Stimulated activated CD4-positive, alpha-beta T cell treated with anti-CD3 and anti-CD28 coated beads, Interleukin-4, amount 100 ng/mL, for 48 hours (primary cell): ENCODE measurements around the gene SPDEF.

ENCODE experiments used
- DNase-seq, 2 donors: peaks; one replicate each; pipeline ENCODE4 v3.0.0-alpha.2; 2020; ENCODE audit warnings: low read depth in 2 of 2

The SPDEF gene

DNA sequence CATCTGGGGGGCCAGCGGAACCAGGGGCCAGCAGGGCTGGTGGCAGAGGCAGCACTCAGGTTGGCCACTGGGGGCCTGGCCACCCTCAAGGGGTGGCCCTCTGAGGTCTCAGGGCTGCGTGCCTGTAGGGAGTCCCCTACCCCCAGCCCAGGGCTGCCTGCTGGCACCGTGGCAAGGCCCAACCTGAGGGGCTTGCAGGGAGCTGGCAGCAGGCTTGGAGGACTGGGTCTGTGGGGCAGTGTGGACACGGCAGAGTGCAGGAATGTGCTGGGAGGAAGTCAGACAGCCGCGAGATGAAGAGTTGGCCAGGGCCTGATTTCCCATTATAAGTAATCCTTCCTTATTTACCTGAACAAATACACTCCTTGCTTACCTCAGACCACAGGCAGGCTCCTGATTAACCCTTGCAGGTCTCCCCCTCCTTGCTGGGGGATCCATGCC is at the start of gene SPDEF:
Gene SPDEF, minus strand, starts transcription at position 299 of the 441 bp plus-strand sequence. CDS start 11,874 bp downstream, outside the sequence.
- DNase-seq = no peak

DNA sequence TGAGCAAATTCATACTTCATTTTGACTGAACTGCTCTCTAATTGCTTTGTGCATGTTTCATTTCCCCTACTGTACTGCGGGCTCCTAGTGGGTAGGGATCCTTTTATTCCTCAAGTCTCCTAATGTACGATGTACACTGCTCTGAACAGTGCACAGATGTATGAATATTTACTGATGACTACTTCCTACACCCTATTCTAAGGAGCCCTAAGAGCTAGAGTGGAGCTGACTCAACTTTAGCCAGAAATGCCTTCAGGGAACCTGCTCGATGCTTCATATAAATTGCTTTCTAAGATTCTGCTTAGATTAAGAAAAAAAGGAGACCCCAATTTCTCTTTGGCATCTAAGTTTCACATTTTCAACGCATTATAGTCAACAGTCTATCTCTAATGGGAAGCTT is 47.6 kb upstream of the SPDEF start:
- no peak for DNase-seq

DNA sequence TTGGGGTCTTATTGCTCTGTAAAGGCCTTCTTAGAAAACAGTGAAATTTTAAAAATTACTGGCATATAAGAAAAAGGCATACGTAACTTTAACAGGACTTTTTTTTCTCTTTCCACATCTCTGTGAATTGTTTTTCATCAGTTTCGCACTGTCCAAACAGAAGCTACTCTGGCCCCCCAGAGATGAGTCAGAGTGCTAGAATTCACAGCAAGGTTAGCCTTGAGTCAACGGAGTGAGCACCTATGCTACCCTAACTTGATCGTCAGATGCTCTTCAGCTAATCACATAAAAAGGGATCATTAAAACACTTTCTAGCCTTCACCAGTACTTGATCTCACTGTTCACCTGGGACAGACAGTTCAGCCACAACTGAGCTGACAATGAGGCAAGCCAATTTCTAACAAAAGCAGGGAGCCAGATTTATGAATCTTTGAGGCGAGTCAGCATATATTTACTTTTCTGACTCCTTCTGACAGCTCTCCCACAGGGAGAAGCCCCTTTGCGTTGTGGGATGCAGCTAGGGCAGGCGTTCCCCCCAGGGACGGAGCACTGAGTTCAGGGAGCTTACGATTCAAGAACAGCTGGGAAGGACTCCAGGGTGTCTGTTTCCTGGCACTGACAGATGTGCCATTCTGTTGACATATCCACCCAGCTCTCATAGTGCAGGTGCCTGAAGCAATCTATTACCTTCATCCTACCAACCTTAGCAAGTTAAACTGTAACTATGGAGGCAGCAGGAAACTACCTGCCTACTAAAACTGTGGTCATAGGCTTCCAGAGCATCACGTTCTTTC is 46.4 kb upstream of the SPDEF start:
- no peak for DNase-seq

DNA sequence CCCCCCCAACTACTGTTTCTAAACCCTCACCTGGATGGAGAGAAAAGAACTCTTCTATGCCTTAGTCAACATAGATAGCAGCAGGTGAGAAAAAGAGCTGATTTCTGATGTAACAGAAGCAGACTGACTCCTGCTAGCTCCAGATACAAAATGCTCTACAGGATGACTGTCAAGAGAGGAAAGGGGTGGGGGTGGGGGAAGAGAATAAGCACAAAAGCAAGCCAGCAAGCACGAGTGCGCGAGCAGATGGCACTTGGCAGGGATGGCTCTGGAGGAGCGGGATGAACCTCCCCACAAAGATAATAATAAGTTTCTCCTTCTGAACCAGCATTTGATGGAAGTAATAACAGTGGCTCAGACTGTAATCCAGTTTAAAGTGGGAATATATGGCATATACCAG is 45.6 kb upstream of the SPDEF start:
- DNase-seq = no peak

DNA sequence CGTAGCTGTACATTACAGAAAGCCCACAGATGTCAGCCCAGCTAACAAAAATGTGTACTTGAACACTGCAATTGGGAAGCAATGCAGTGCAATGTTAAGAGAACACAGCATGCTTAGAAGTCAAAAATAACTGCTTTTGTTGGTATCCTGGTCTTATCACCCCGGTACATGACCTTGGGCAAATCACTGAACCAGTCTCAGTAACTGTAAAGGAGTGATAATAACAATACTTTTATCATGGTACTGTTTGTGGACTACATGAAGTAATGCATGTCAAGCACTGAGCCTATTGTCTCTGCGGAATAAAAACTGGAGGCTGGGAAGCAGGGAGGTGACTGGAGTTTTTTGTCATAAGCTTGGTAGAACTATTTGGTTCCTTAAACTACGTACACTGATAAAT is 44.7 kb upstream of the SPDEF start:
- no peak for DNase-seq

DNA sequence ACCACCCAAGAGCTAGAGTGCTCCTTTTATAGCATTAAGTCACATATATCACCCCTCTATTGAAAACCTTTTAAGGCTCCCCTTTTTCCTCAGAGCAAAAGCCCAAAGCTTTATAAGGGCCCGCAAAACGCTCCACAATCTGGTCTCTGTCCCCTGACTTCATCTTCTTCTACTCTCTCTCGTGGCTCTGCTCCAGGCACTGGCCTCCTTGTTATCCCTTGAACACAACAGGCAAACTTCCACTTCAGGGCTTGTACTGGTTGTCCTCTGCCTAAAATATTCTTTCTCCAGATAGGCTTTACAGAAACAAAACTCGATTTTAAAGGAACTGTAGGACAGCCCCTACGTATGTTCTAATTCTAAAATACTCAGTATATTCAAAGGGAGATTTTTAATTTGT is 44.0 kb upstream of the SPDEF start:
- no peak for DNase-seq

DNA sequence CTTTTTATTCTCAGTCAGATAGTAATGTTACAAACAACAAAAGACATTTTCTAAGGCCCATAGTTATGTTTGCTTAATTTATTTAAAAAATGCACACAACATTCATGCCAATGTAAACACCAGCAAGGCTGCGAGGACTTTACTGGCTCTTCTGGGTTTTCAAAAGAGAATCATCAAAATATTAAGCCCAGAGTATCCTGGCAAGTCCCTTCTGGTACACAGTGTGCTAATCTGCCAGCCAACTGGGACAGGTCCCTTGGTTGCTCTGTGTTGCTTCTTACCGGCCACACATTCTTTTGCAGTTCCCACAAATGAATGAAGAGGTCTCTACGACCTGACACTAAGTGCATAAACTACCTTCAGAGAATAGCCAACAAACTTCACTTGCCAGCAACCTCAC is 42.6 kb upstream of the SPDEF start:
- no peak for DNase-seq

DNA sequence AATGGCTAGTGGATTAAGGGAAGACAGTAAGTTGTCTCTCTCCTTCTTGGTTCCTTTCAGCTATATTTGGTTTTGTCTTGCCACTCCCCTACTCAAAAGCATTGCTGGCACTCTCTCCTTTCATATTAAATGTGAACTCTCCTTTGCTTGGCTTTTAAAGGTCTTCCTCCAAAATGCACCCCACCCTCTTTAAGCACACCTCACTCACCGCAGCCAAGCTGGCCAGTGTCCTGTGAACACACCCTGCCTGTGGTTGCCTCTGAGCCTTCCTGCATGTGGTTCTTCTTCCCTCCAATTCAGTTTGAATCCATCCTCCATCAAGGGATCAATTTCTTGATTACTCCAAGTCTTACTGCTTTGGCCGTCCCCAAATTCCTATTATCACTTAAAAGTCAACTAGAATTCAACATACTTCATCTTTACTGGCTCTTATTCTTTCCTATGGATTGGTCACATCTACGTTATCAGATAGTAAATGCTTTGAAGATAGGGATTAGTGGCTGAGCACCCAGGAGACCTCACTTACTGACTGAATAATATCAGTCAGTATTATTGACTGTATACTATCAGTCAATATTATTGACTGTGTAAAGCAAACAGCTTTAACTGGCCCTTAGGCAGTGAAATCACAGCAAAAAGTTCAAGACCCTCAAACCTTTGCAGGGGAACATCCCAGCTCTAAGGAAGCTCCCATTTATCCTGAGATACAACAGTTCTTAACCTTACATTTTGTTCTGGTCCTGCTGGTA is 41.6 kb upstream of the SPDEF start:
- DNase-seq = no peak

DNA sequence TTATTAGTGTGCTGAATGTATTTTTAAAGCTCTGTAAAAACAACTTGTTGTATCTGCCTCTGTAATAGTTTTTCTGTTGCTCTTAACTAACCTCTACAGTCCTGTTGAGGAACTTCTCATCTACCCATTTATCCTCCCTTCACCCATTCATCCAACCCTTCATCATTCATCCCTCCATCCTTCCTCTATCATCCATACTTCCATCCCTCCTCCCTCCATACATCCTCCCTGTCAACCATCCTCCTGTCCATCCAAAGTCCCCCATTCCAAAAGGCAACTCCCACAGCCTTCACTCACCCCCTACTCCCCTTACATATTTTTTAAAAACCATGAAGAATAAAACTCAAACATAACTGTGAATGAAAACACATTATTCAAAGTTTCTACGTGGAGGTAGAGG is 40.7 kb upstream of the SPDEF start:
- no peak for DNase-seq

DNA sequence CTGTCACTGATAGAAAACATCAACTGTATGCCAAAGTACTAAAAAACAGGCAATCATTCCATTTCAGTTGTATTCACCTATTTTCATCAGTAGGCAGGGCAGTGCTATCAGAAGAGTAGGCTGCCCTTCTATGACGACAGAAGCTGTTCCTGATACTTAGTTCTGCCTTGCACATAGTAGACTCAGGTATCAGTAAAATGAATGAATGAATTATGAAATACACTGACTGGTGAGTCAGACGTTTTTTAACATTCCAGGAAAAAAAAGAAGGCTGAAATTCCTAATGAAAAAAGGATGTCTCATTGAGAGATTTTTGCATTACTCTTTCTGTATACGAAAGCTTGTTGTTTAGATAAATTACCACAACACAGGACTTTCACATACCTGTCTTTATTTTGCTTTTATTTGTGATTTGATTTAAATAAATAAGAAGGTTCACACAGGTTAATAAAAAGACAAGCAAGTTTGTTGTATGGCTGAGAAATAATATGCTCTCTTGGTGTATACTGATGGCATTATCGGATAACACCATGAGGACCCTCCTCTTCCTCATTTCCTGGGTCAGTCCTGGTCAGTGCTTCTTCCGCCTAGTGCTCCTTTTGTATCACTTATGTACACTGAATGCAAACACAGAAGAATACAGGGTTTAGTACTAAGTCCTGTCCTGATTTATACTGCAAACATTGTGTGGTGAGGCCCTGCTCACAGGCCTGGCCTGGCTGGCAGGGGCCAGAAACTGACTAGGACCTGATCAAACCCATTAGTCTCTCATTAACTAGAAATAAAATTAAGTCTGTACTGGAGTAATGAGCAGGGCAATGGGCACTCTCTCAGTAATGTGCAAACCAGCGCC is 39.4 kb upstream of the SPDEF start:
- no peak for DNase-seq

DNA sequence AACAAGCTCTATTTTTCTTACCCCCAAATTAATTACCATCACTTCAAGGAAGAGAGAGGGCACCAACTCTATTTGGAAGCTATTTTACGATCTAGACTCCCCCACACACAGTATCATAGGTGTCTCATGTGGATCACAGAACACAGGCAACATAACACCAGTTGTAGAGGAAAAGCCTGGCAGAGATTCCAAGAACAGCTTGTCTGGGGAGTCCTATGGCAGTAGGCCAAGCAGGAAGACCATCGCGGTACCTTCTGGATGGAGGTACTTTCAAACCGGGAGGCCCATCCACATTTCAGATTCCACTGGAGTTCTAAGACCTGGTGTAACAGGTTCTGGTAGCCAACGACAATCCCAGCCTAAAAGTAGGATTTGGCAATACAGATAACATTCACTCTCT is 37.6 kb upstream of the SPDEF start:
- no peak for DNase-seq

DNA sequence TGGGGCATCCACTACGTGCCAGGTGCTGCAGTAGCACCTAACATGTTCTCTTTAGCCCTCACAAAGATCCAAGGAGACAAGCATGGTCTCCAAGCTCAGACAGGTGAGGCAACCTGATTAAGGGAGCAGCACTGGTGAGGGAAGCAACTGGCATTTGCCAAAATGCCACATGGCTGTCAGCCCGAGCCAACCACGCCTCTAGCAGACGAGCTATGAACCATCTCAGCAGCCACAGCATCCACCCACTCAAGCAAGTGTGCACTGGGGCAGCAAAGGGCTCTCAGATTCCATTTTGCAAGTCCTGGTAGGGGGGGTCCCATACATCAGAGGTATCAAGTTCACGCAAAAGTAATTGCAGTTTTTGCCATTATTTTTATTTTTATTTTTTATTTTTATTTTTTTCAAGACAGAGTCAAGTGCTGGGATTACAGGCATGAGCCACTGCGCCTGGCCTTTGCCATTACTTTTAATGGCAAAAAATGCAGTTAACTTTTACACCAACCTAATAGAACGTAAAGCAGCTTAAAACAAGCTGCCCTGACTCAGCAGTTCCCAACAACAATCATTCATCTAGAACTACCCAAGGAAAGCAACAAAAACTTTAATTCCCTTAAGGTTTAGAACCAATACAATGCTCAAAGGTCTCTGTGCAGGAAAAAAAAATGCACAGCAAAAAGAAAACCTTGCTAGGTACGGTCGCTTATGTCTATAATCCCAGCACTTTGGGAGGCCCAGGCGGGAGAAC is 36.3 kb upstream of the SPDEF start:
- no peak for DNase-seq

DNA sequence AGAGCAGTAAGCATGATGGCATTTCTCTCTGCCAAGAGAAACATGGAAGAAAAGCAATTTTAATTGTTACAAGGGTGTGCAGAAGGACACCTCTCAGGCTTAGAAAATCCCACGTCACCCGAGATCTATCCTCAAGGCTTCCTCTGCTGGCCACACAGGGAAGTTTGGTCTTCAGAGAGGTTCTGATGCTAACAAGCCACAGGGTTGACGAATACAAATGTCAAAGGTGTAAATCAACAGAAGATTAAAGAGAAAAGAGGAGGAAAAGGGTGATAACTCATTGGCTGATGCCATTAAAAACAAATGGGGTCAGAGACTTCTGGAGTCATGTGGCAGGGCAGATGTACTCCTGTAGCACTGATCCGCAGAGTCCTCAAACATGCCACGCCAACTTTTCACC is 33.6 kb upstream of the SPDEF start:
- DNase-seq = no peak

DNA sequence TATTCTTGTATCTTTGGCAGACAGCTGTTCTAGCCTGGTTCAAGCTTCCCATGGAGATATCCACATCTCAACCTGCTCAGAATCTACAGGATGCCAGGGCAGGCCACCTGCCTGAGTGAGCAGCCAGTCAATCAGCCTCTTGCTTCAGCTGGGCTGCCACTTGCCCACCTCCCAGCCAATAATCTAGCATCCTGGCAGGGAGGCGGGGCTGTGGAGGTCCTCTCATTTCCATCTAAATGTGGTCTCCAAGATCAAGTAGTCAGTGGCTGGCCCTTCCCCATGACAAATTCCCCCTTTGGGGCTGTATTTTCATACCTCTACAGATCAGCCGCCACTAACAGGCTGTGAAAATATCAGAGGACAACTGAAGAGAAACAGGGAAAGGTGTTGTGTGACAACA is 33.0 kb upstream of the SPDEF start:
- DNase-seq = no peak

DNA sequence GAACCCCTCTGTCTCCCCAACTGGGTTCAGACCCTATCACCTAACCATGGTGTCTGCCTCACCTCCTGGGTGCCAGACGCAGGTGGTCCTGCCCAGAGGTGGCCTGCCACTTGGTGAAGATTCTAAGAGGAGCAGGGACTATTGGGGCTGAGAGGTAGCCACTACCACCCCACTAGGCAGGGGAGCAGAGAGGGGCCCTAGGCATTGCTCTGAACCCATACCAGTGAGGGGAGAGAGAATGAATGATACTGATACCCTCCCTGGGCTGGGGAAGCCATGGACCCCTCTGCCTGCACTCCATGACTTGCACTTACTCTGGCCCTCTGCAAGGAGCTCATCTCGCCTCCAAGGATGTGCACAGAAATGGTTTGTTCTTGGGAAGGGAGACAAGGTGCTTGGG is 31.7 kb upstream of the SPDEF start:
- DNase-seq = no peak

DNA sequence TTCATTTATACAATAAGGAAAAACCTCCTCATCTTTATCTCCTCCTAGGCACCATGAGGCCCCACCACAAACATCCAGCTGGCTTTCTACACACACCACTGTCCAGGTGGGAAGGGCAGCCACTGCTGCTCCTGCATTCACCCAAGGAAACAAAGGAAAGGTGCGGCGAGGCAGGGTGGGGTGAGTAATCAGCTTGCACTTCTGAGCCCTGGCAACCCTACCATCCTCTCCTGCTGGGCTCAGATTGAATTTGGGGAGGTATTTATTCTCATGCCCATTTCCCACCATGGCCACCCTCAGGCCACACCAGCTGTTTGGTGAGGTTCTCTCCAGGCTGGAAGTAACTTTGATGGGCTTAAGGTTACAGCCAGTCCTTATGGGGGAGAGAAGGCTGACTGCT is 31.2 kb upstream of the SPDEF start:
- no peak for DNase-seq

DNA sequence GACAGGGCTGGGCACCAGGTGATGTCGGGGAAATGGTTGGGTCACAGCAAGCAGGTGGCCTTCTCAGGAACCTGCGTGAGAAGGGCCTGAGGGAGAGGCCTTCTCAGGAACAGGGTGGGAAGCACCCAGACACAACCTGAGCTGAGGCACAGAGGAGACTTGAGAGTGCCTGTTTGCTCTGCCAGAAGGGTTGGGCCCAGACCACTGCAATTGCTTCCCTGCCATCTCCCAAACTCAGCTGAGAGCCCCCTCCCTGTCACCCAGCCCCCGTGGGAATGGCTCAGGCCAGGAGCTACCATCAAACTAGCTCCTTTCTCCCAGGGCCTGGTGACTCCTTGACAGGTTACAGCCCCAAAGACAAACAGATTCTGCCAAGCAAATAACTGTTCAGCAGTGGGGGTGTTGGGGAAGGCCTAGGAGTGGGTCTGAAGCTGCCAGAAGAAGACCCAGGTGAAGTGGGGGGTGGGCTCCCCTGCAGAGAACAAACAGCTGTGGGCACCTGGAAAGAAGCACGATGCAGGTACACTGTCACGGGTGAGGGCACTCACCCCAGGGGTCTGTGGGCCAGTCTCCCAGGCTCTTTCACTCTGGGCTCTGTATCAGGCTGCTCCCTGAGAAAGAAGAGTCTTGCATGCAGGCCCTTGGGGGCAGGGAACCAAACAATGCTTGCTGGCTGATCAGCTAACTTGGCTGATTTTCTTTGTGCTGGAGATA is 30.4 kb upstream of the SPDEF start:
- no peak for DNase-seq

DNA sequence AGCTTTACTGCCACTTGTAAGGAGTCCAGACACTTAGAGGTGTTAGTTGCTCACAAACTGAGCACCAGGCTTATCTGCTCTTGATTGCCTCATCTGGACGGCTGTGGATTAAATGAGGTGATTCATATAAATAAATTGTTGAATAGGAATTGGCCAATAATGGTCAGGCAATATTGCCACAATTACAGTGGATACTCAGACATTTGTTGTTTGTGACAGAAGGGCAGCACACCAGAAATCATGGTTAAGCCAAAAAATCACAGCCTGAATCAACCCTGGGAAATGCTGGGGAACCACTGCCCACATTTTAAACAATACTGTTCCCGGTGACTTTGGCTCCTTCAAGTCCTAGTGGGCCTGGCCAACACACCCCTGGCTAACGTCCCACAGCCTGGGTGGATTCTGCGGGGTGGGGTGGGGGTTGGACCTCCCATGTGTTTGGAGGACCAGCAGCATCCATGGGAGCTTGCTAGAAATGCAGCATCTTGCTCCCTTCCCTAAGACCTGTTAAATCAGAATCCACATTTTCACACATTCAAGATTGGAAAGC is 29.5 kb upstream of the SPDEF start:
- no peak for DNase-seq

DNA sequence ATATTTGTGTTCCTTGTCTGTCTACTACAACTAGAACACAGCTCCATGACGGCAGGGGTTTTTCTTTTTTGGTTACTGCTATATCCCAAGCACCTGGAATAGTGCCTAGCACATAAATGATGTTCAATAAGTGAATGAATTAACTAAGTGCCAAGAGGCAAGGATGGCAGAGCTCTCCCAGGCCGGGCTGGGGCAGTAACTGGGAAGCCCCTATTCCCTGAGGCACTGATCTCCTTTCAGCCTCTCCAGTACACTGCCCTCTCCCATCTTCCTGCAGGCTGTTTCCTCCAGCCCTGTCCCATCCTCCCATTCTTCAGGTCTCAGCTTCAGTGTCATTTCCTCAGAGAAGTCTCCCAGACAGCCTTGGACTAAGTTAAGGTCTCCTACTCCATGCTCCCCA is 29.0 kb upstream of the SPDEF start:
- no peak for DNase-seq

DNA sequence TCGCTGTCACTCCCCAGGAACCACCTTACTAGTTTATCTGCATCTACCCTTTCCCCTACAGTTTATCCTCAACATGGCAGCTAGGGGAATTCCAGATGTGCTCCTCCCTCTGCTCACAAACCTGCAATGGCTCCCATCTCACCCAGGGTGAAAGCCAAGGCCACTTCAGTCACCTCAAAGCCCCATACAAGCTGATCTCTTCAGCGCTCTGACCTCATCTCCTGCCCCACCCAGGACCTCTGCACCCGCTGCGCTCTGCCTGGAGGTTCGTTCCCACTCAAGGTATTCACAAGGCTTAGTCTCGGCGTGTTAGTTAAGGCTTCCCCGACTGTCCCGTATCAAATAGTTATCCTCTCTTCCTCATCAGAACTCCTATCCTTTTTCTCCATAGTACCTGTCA is 28.6 kb upstream of the SPDEF start:
- no peak for DNase-seq
